H1 (cell line): ENCODE data around the gene CD300LG. TPM values are rescaled to one million over a fixed set of nuclear protein-coding genes. Genes with fewer than 3 reads are reported as not detected.

ENCODE experiments used
- CTCF ChIA-PET: fragments of 300-600 bp; sonication (Branson Sonifier 250); formaldehyde crosslinking; loops from one replicate; lab custom pipeline; 2021; ENCODE audit not compliant: partially characterized antibody; lab: Charles Lee
- POLR2A ChIA-PET: fragments of 300-600 bp; sonication (Branson Sonifier 250); formaldehyde crosslinking; loops from one replicate; lab custom pipeline; 2021; ENCODE audit warnings: inconsistent platforms; ENCODE audit not compliant: partially characterized antibody; lab: Charles Lee
- DNase-seq, 2 experiments: peaks; one replicate each; pipeline versions ENCODE4 v3.0.0 to v3.0.0-alpha.2; 2010 to 2022; ENCODE audit warnings: low spot score in 2 of 2, low read depth in 1 of 2, mixed read lengths in 1 of 2
- FAIRE-seq: peaks from 2 replicates; lab custom pipeline; 2011; peaks lifted over from hg19 to GRCh38; lab: Jason Lieb, UNC
- H2AFZ ChIP-seq: 2 replicates; pipeline ENCODE4 v1.8.1; 2012; ENCODE audit warnings: low read length, inconsistent platforms
- H2AK5ac ChIP-seq: 2 replicates; pipeline ENCODE4 v1.6.1; 2013; ENCODE audit warnings: low read depth, low read length
- H2BK120ac ChIP-seq: replicated peaks from 2 replicates; pipeline ENCODE3; 2013; ENCODE audit warnings: low read depth, low read length, inconsistent platforms
- H2BK12ac ChIP-seq: 2 replicates; pipeline ENCODE4 v1.6.1; 2013; ENCODE audit warnings: low read depth, low read length
- H2BK15ac ChIP-seq: 2 replicates; pipeline ENCODE4 v1.6.1; 2013; ENCODE audit warnings: low read length
- H2BK20ac ChIP-seq: 2 replicates; pipeline ENCODE4 v1.6.1; 2013; ENCODE audit warnings: low read length
- H2BK5ac ChIP-seq: 2 replicates; pipeline ENCODE4 v1.6.1; 2013; ENCODE audit warnings: low read depth, low read length
- H3K14ac ChIP-seq: 2 replicates; pipeline ENCODE4 v1.6.1; 2013; ENCODE audit warnings: inconsistent platforms; ENCODE audit not compliant: insufficient read length
- H3K18ac ChIP-seq: 2 replicates; pipeline ENCODE4 v1.6.1; 2013; ENCODE audit warnings: low read length; ENCODE audit errors: extremely low read depth
- H3K23ac ChIP-seq: 2 replicates; pipeline ENCODE4 v1.6.1; 2013; ENCODE audit warnings: inconsistent platforms; ENCODE audit not compliant: insufficient read length
- H3K23me2 ChIP-seq: 2 replicates; pipeline ENCODE4 v1.6.1; 2013; ENCODE audit warnings: low read depth, low read length
- H3K27ac ChIP-seq: 2 replicates; pipeline ENCODE4 v1.6.1; 2011; ENCODE audit warnings: low read depth, low read length, inconsistent platforms
- H3K27me3 ChIP-seq, 4 experiments: replicated peaks in 1 of 4; 1 replicate in 1 of 4; 2 replicates in 3 of 4; pipeline versions ENCODE4 v1.6.1 to v1.8.1; 2011 to 2013; ENCODE audit warnings: low read length in 3 of 4, mild to moderate bottlenecking in 3 of 4, inconsistent platforms in 2 of 4, mixed read lengths in 2 of 4, moderate library complexity in 1 of 4; ENCODE audit not compliant: control insufficient read depth in 3 of 4, insufficient read depth in 3 of 4; ENCODE audit errors: extremely low read depth in 1 of 4
- H3K36me3 ChIP-seq, 4 experiments: 2 replicates each; pipeline versions ENCODE4 v1.6.1 to v1.8.1; 2011 to 2013; ENCODE audit warnings: mild to moderate bottlenecking in 4 of 4, low read length in 3 of 4, moderate library complexity in 2 of 4, control low read depth in 1 of 4, inconsistent platforms in 1 of 4; ENCODE audit not compliant: insufficient read depth in 4 of 4, control insufficient read depth in 2 of 4
- H3K4ac ChIP-seq: replicated peaks from 2 replicates; pipeline ENCODE3; 2013; ENCODE audit warnings: low read length, low read depth, mixed read lengths, inconsistent platforms; ENCODE audit not compliant: insufficient read length
- H3K4me1 ChIP-seq, 4 experiments: replicated peaks in 1 of 4; 1 replicate in 1 of 4; 2 replicates in 3 of 4; pipeline versions ENCODE4 v1.6.1 to v1.8.1; 2011 to 2013; ENCODE audit warnings: low read length in 3 of 4, inconsistent platforms in 2 of 4, mixed read lengths in 1 of 4; ENCODE audit not compliant: insufficient read depth in 4 of 4, control insufficient read depth in 3 of 4
- H3K4me2 ChIP-seq, 2 experiments: 2 replicates each; pipeline versions ENCODE4 v1.6.1 to v1.8.1; 2011 to 2013; ENCODE audit warnings: low read depth in 2 of 2, low read length in 2 of 2, control low read depth in 1 of 2, inconsistent platforms in 1 of 2, mild to moderate bottlenecking in 1 of 2; ENCODE audit not compliant: insufficient read depth in 1 of 2
- H3K4me3 ChIP-seq, 4 experiments: fragments of 200-600, 300-600 bp in 1 of 4; sonication (generic), shearing (Covaris generic), sonication (Bioruptor Twin) in 1 of 4; 2 replicates each; pipeline versions ENCODE4 v1.5.1 to v1.8.1; 2011 to 2016; ENCODE audit warnings: low read length in 4 of 4, low read depth in 3 of 4, control low read depth in 2 of 4, inconsistent platforms in 2 of 4, mild to moderate bottlenecking in 2 of 4, mixed read lengths in 1 of 4, moderate library complexity in 1 of 4; ENCODE audit not compliant: insufficient read depth in 2 of 4; ENCODE audit errors: extremely low read depth in 1 of 4
- H3K56ac ChIP-seq: replicated peaks from 2 replicates; pipeline ENCODE3; 2013; ENCODE audit warnings: low read depth, mild to moderate bottlenecking, mixed read lengths, low read length, inconsistent platforms; ENCODE audit not compliant: insufficient read length
- H3K79me1 ChIP-seq: 2 replicates; pipeline ENCODE4 v1.6.1; 2013; ENCODE audit warnings: low read depth, low read length, control low read depth
- H3K79me2 ChIP-seq, 2 experiments: 2 replicates each; pipeline versions ENCODE4 v1.6.1 to v1.8.1; 2012 to 2013; ENCODE audit warnings: low read length in 2 of 2, mild to moderate bottlenecking in 2 of 2, inconsistent platforms in 1 of 2; ENCODE audit not compliant: insufficient read depth in 2 of 2, control insufficient read depth in 1 of 2
- H3K9ac ChIP-seq, 4 experiments: replicated peaks in 1 of 4; 1 replicate in 1 of 4; 2 replicates in 3 of 4; pipeline versions ENCODE4 v1.6.1 to v1.8.1; 2011 to 2013; ENCODE audit warnings: low read depth in 3 of 4, low read length in 3 of 4, control low read depth in 2 of 4, mild to moderate bottlenecking in 2 of 4, moderate library complexity in 2 of 4, inconsistent platforms in 1 of 4; ENCODE audit errors: extremely low read depth in 1 of 4
- H3K9me3 ChIP-seq, 2 experiments: 2 replicates each; pipeline versions ENCODE4 v1.6.1 to v1.8.1; 2012 to 2013; ENCODE audit warnings: mild to moderate bottlenecking in 2 of 2, moderate library complexity in 2 of 2, control low read depth in 1 of 2, inconsistent platforms in 1 of 2, low read depth in 1 of 2, low read length in 1 of 2, mixed read lengths in 1 of 2; ENCODE audit not compliant: insufficient read depth in 2 of 2
- H4K20me1 ChIP-seq, 2 experiments: replicated peaks in 1 of 2; 2 replicates each; pipeline versions ENCODE3 to v1.8.1; 2011 to 2013; ENCODE audit warnings: inconsistent platforms in 2 of 2, low read length in 2 of 2, mild to moderate bottlenecking in 1 of 2; ENCODE audit not compliant: insufficient read depth in 2 of 2, control insufficient read depth in 1 of 2
- H4K5ac ChIP-seq: 2 replicates; pipeline ENCODE4 v1.6.1; 2013; ENCODE audit warnings: low read length, low read depth, mixed read lengths, inconsistent platforms; ENCODE audit not compliant: insufficient read length
- H4K8ac ChIP-seq: 2 replicates; pipeline ENCODE4 v1.8.0; 2013; ENCODE audit warnings: mild to moderate bottlenecking, moderate library complexity, low read length, inconsistent platforms; ENCODE audit not compliant: insufficient read depth; ENCODE audit errors: extremely low read depth
- H4K91ac ChIP-seq: replicated peaks from 2 replicates; pipeline ENCODE3; 2013; ENCODE audit warnings: low read length, mixed read lengths, inconsistent platforms; ENCODE audit not compliant: insufficient read length
- BRCA1 ChIP-seq: IDR thresholded peaks from 2 replicates; pipeline ENCODE4 v1.6.1; 2012; ENCODE audit warnings: low read depth, low read length, improper control_type of control experiment
- CEBPB ChIP-seq: IDR thresholded peaks from 2 replicates; pipeline ENCODE4 v1.6.1; 2012; ENCODE audit warnings: low read depth, low read length
- EZH2 ChIP-seq: fragments of 200-600 bp; sonication (generic); IDR thresholded peaks from 2 replicates; pipeline ENCODE4 v1.7.1; 2012; ENCODE audit warnings: low read depth, mild to moderate bottlenecking, moderate library complexity, low read length, inconsistent platforms; ENCODE audit not compliant: severe bottlenecking
- JUND ChIP-seq: IDR thresholded peaks from 2 replicates; pipeline ENCODE4 v1.6.1; 2011; ENCODE audit warnings: mild to moderate bottlenecking, improper control_type of control experiment, low read length
- PHF8 ChIP-seq: fragments of 200-600 bp; sonication (generic); conservative IDR thresholded peaks from 2 replicates; pipeline ENCODE4 v1.7.1; 2012; ENCODE audit warnings: low read depth, mild to moderate bottlenecking, inconsistent platforms, low read length, moderate library complexity
- RAD21 ChIP-seq, 2 experiments: IDR thresholded peaks in 1 of 2; conservative IDR thresholded peaks in 1 of 2; 2 replicates each; pipeline ENCODE4 v1.6.1; 2011; ENCODE audit warnings: low read depth in 2 of 2, low read length in 2 of 2, improper control_type of control experiment in 1 of 2, inconsistent platforms in 1 of 2, mild to moderate bottlenecking in 1 of 2, moderate library complexity in 1 of 2
- SAP30 ChIP-seq: fragments of 300-600 bp; sonication (generic); IDR thresholded peaks from 2 replicates; pipeline ENCODE4 v1.7.1; 2012; ENCODE audit warnings: low read length, moderate library complexity, mild to moderate bottlenecking, inconsistent platforms; ENCODE audit not compliant: insufficient read depth, insufficient replicate concordance
- SRF ChIP-seq: IDR thresholded peaks from 2 replicates; pipeline ENCODE4 v1.6.1; 2011; ENCODE audit warnings: mild to moderate bottlenecking, low read depth, low read length, moderate library complexity
- USF2 ChIP-seq: IDR thresholded peaks from 2 replicates; pipeline ENCODE4 v1.6.1; 2011; ENCODE audit warnings: low read length, improper control_type of control experiment
- WGBS, 2 experiments: shearing (Covaris generic) in 1 of 2; methylation state at CpG; one replicate each; pipeline versions ENCODE4 v1.1.6 to v1.1.7; 2013 to 2015; ENCODE audit warnings: low lambda C conversion rate in 2 of 2, mixed read lengths in 2 of 2, inconsistent platforms in 1 of 2, low coverage in 1 of 2, missing lambda C conversion rate in 1 of 2; ENCODE audit not compliant: insufficient replicate concordance in 2 of 2, insufficient coverage in 1 of 2, insufficient read length in 1 of 2; ENCODE audit errors: extremely low coverage in 1 of 2, missing lambda C conversion rate in 1 of 2; 5-methylcytosine and 5-hydroxymethylcytosine counted together
- polyA plus RNA-seq, 7 experiments: library from polyadenylated mRNA; depleted of rRNA in 3 of 7; stranded (reverse) in 5 of 7; unstranded in 2 of 7; fragments of >200 nt in 5 of 7; fragments of 200-250 nt in 2 of 7; gene quantifications; 1 replicate in 5 of 7; 2 replicates in 1 of 7; 4 replicates in 1 of 7; pipeline versions ENCODE4 v1.2.1 to v1.2.3, GENCODE V29; 2011 to 2013; ENCODE audit warnings: missing spikeins in 2 of 7, mixed read lengths in 2 of 7
- total RNA-seq: library from RNA; stranded (reverse); fragmentation: NEBNext Ultra II Directional; extraction: Animal tissue kit (Norgen Biotek cat#: 25700); gene quantifications from 2 replicates; pipeline ENCODE4 v1.2.1, GENCODE V29; 2021

CD300LG gene
- total and polyA plus RNA-seq, 2 of the 8 experiments (the other 6 are each of a cell fraction or from before 2014, with no cell fraction given), result 0.06 TPM; not detected in 1

GRCh38 chr17:43906951-43907424 is 60.0 kb downstream of the CD300LG start:
- peaks cover 4 to 27% (median 21%) of the 10 kb centered on the region in 4 experiments for H3K4me1 ChIP-seq
- H3K27ac ChIP-seq, result no peak overlapping the region
- WGBS, 2 experiments, result 3% methylated on average over 23 of the region's 29 CpGs; no CpG with 5 or more reads in 1 of the 2 experiments
- no peak overlapping the region for H3K23ac ChIP-seq
- FAIRE-seq (no peak), DNase-seq (no peak)
- no peak overlapping the region for H2BK20ac ChIP-seq
- H3K4me3 ChIP-seq, result peak overlapping the region; percentile 42 to 81 (median 68)
- no peaks in the 10 kb centered on the region for H4K20me1 ChIP-seq
- ChIA-PET CTCF (interaction anchor here (0.7 to 25.8 kb wide), 9 partner anchors 10 to 328 kb away, joined by 3 to 403 read pairs (median 13); partner anchors contain the start of gene PPY), POLR2A (interaction anchor here (1.5 kb wide), 1 partner anchor 9 kb away, joined by 4 read pairs; no protein-coding TSS in a partner anchor)
- no peak overlapping the region for H4K5ac ChIP-seq
- no peak overlapping the region for H4K91ac ChIP-seq
- no peak overlapping the region; the same call in 1 of the 2 replicates for H3K18ac ChIP-seq
- peaks cover 0 to 21% (median 15%) of the 10 kb centered on the region in 4 experiments; a peak in 5 of 7 replicates for H3K27me3 ChIP-seq
- no peak overlapping the region for H3K56ac ChIP-seq
- no peak overlapping the region; the same call in 1 of the 2 replicates for H2BK5ac ChIP-seq
- H3K14ac ChIP-seq, result no peak overlapping the region
- H3K4me2 ChIP-seq, result peak overlapping the region; percentile 94 to 99
- no peaks in the 10 kb centered on the region for H3K36me3 ChIP-seq
- no peaks in the 10 kb centered on the region for H3K9me3 ChIP-seq
- no peak overlapping the region for H2AFZ ChIP-seq
- no peak overlapping the region for H2BK15ac ChIP-seq
- H3K9ac ChIP-seq, result no peak overlapping the region
- no peaks in the 10 kb centered on the region for H3K79me1 ChIP-seq
- peak overlapping the region; percentile 11; the same call in 1 of the 2 replicates for H4K8ac ChIP-seq
- no peaks in the 10 kb centered on the region for H3K79me2 ChIP-seq
- no peak overlapping the region for H2AK5ac ChIP-seq
- peaks cover 19% of the 10 kb centered on the region for H3K23me2 ChIP-seq
- H2BK12ac ChIP-seq, result no peak overlapping the region; the same call in 1 of the 2 replicates
- TF ChIP-seq PHF8 (0 out of 2 replicates have a peak, but pooled peaks have one; percentile 19), SRF (no peak), BRCA1 (no peak), RAD21 (IDR thresholded peaks at IDR 0.05 in 1 of 2, conservative IDR thresholded peaks at IDR 0.05 in 1 of 2; ENCODE audit: low read depth in 2 of 2, low read length in 2 of 2) (no peak), CEBPB (peak; percentile 58; the same call in 1 of the 2 replicates), SAP30 (peak; percentile 58), EZH2 (no peak), USF2 (no peak), JUND (no peak)
- H3K4ac ChIP-seq, result no peak overlapping the region
- no peak overlapping the region for H2BK120ac ChIP-seq
